Pancreas (tissue), 10 donors: ENCODE results near the gene GALNT17. TPM values are rescaled to one million over a fixed set of nuclear protein-coding genes. Genes with fewer than 3 reads are reported as not detected.

ENCODE experiments used
- ATAC-seq, 4 donors: fragments of 200-7000 bp; cut with Tn5 transposase; one replicate each; pipeline versions ENCODE4 v1.8.0 to v1.9.1; 2020; ENCODE audit warnings: mild to moderate bottlenecking in 4 of 4, moderate library complexity in 4 of 4
- DNase-seq, 6 donors: peaks; one replicate each; pipeline ENCODE4 v3.0.0-alpha.2; 2020
- FAIRE-seq: peaks from 2 replicates; lab custom pipeline; 2012; peaks lifted over from hg19 to GRCh38; lab: Jason Lieb, UNC
- H3K27ac ChIP-seq, 4 donors: fragments of 200-600 bp; sonication (generic); 1 replicate in 3 of 4; 2 replicates in 1 of 4; pipeline versions ENCODE4 v1.5.0 to v1.8.0; 2020
- H3K27me3 ChIP-seq, 4 donors: fragments of 200-600 bp; one replicate each; pipeline ENCODE4 v1.8.0; 2021
- H3K36me3 ChIP-seq, 3 donors: fragments of 200-600 bp; sonication (generic) in 1 of 3; one replicate each; pipeline versions ENCODE4 v1.5.0 to v1.8.0; 2020 to 2021
- H3K4me1 ChIP-seq, 3 donors: fragments of 200-600 bp; one replicate each; pipeline ENCODE4 v1.8.0; 2021
- H3K4me3 ChIP-seq, 4 donors: fragments of 200-600 bp; sonication (generic) in 2 of 4; one replicate each; pipeline versions ENCODE4 v1.5.0 to v1.8.0; 2020 to 2021
- H3K9me3 ChIP-seq, 4 donors: fragments of 200-600 bp; one replicate each; pipeline ENCODE4 v1.8.0; 2021
- WGBS, 2 donors: extraction: QIAGEN DNeasy Blood & Tissue Kit; methylation state at CpG; one replicate each; pipeline ENCODE4 v1.1.7; 2013; 5-methylcytosine and 5-hydroxymethylcytosine counted together
- intact Hi-C, 3 donors: fragments of 100-400 bp; cut with DNase I; formaldehyde crosslinking; loops; one replicate each; pipeline versions ENCODE4 v1.11.1 to v1.14.2; 2022
- polyA plus RNA-seq, 2 donors: library from polyadenylated mRNA; stranded (reverse); fragments of 200-250 nt; gene quantifications; one replicate each; pipeline ENCODE4 v1.2.3, GENCODE V29; 2013
- total RNA-seq, 6 donors: library from RNA; stranded (reverse); fragmentation: NEBNext Ultra II Directional in 4 of 6; extraction: Animal tissue kit (Norgen Biotek cat#: 25700) in 4 of 6; gene quantifications; one replicate each; pipeline versions ENCODE4 v1.2.1 to v1.2.4, GENCODE V29; 2021 to 2023
- TF ChIP-seq, protein P1 (sequence below), 4 donors: fragments of 200-600 bp; sonication (generic) in 3 of 4; IDR thresholded peaks; one replicate each; pipeline versions ENCODE4 v1.5.0 to v1.8.0; 2021; ENCODE audit warnings: antibody characterized with exemption in 4 of 4
- donor health status: healthy with polysubstance abuse.
- donor health status: DM: no; HTN: no; CAD: no; lungs with moderate emphysema.
- donor health status: DM: no; HTN: no; CAD: no.
- donor health status: control.
- donor health status: control.
- donor health status: Bipolar disorder and iron deficiency.
- donor health status: DM: yes; HTN: yes; CAD: no.
- donor health status: DM: no; HTN: no; CAD: no.
- donor health status: DM: no; HTN: no; CAD: no.
- donor health status: DM: yes; HTN: yes; CAD: no.

Gene GALNT17
- total and polyA plus RNA-seq, 8 donors, result 0.70 to 4.6 (median 2.9) TPM

DNA sequence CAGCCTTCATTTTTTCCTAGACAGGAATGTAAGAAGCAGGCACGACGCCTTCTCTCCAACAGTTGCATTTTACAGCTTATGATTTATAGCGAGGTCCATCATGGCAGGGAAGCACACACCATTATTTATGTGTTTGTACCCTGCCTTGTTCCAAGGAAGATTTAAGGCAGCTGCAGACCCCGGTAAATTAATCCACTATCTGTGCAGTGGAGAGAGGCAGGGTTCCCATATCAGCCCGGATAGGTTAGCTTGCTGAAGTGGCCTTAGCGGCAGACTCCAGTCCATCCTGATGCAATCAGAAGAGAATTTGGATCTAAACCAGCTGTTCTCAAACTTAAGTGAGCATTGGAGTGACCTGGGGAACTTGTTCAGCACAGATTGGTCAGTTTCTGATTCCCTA is 359.4 kb downstream of the GALNT17 start:
- ATAC-seq (no peak), DNase-seq (no peak), FAIRE-seq (no peak)
- Histone ChIP-seq H3K4me3 (no peak overlapping the region), H3K4me1 (no peaks in the 10 kb centered on the region), H3K27ac (no peak overlapping the region), H3K9me3 (no peaks in the 10 kb centered on the region), H3K36me3 (no peaks in the 10 kb centered on the region), H3K27me3 (no peaks in the 10 kb centered on the region)
- intact Hi-C loops, result no loop called here
- TF ChIP-seq, protein P1, sequence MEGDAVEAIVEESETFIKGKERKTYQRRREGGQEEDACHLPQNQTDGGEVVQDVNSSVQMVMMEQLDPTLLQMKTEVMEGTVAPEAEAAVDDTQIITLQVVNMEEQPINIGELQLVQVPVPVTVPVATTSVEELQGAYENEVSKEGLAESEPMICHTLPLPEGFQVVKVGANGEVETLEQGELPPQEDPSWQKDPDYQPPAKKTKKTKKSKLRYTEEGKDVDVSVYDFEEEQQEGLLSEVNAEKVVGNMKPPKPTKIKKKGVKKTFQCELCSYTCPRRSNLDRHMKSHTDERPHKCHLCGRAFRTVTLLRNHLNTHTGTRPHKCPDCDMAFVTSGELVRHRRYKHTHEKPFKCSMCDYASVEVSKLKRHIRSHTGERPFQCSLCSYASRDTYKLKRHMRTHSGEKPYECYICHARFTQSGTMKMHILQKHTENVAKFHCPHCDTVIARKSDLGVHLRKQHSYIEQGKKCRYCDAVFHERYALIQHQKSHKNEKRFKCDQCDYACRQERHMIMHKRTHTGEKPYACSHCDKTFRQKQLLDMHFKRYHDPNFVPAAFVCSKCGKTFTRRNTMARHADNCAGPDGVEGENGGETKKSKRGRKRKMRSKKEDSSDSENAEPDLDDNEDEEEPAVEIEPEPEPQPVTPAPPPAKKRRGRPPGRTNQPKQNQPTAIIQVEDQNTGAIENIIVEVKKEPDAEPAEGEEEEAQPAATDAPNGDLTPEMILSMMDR (IDR thresholded peaks at IDR 0.05), result no peak
- WGBS, 2 donors, result 91 to 94% methylated on average over 6 of the region's 6 CpGs

DNA sequence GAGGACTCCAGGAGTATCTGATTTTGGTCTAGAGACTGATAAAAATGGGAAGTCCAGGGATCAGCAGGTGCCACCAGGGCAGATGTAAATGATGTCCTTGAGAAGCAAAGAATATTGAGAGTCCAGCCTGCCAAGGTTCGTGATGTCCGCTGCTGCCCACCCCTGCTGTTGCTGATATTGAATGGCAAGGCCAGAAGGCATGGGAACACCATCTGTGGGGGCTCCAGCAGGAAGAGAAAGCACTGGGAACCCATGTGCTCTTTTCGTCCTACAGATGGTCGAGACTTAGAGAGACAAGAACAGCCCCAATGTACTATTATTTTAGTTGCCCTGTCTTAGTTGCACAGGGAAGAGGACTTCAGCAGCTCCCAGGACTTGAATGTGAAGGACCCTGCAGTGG is 363.9 kb downstream of the GALNT17 start:
- H3K27me3 ChIP-seq, result no peaks in the 10 kb centered on the region
- H3K36me3 ChIP-seq, result no peaks in the 10 kb centered on the region
- no peak for ATAC-seq
- no peaks in the 10 kb centered on the region for H3K4me1 ChIP-seq
- no peak overlapping the region for H3K4me3 ChIP-seq
- no peaks in the 10 kb centered on the region for H3K9me3 ChIP-seq
- intact Hi-C loops, result no loop called here
- H3K27ac ChIP-seq, result no peak overlapping the region
- WGBS, 2 donors, result 82 to 88% methylated on average over 4 of the region's 4 CpGs
- TF ChIP-seq, protein P1 (IDR thresholded peaks at IDR 0.05), result no peak
- DNase-seq, result no peak
- FAIRE-seq, result no peak

DNA sequence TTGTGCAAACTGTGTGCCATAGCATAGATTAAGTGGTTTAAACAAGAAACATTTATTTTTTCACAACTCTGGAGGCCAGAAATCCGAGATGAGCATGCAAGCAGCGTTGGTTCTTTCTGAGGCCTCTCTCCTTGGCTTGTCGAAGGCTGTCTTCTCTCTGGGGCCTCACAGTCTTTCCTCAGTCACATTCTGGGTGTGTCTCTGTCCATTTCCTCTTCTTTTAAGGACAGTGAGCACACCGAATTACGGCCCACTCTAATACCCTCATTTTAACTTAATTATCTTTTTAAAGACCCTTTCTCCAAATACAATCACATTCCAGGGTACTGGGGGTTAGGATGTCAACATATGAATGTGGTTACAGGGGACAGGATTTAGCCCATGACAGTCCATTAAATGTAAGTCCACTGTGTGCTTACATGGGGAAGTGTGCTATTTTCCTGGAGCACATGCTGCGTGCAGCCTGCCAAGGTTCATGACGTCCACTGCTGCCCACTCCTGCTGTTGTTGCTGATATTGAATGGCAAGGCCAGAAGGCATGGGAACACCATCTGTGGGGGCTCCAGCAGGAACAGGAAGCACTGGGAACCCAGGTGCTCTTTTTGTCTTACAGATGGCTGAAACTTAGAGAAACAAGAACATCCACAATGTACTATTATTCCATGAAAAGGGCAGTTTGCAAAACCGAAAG is 365.5 kb downstream of the GALNT17 start:
- no peak overlapping the region for H3K4me3 ChIP-seq
- no peaks in the 10 kb centered on the region for H3K36me3 ChIP-seq
- no peaks in the 10 kb centered on the region for H3K9me3 ChIP-seq
- 75 to 77% methylated on average over 8 of the region's 8 CpGs for WGBS, 2 donors
- ATAC-seq, result no peak
- FAIRE-seq, result no peak
- TF ChIP-seq, protein P1 (IDR thresholded peaks at IDR 0.05), result no peak
- H3K27ac ChIP-seq, result no peak overlapping the region
- H3K27me3 ChIP-seq, result no peaks in the 10 kb centered on the region
- intact Hi-C loops, result no loop called here
- H3K4me1 ChIP-seq, result no peaks in the 10 kb centered on the region
- DNase-seq, result no peak

DNA sequence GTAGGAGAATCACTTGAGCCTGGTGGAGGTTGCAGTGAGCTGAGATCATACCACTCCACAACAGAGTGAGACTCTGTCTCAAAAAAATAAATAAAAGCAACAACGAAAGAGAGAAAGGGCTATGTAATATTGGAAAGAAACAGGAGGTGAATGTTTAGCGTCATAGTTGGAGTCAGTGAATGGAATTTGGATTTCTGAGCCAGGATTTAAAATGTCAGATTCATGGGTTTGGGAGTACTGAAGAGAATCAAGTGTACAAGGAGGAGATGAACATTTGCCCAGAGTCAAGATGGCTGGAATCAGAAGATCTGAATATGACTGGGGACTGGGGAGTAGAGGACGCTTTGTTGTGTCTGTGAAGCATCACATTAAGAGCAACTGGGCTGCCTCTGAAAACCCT is 366.4 kb downstream of the GALNT17 start:
- no peak overlapping the region for H3K27ac ChIP-seq
- H3K36me3 ChIP-seq, result no peaks in the 10 kb centered on the region
- H3K4me1 ChIP-seq, result no peaks in the 10 kb centered on the region
- TF ChIP-seq, protein P1 (IDR thresholded peaks at IDR 0.05), result no peak
- no peaks in the 10 kb centered on the region for H3K27me3 ChIP-seq
- no peak overlapping the region for H3K4me3 ChIP-seq
- WGBS, 2 donors, result 80% methylated on average over 3 of the region's 3 CpGs
- intact Hi-C loops, result no loop called here
- no peak for FAIRE-seq
- DNase-seq, result no peak
- ATAC-seq, result no peak
- no peaks in the 10 kb centered on the region for H3K9me3 ChIP-seq

DNA sequence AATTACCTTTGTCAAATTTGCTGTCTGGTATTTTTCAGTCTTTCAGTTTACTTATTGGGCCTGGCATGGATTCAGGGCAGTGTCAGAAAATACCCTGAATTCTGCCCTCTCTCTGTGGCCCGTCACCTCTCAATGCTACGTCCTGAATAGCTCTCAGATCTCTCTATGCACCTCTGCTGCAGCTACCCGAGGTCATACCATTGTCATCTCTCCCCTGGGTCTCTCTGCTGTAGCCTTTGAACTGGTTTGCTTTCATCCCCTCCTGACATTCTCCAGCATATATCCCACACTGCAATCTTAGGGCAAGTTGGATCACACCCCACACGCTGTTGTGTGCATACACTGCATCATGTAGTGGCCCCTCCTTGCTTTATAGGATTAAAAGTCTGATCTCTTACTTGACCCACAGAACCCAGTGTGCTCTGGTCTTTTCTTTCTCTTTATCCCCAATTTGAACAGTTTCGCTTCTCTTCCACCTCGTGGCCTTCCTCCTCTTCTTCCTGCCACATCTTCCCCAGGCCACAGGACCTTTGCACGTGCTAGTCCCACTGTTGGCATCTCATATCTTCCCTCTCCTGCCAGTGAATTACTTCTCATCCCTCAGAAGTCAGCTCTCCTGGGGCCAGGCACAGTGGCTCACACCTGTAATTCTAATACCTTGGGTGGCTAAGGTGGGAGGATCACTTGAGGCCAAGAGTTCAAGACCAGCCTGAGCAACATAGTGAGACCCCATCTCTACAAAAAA is 372.9 kb downstream of the GALNT17 start:
- intact Hi-C loops, result no loop called here
- Histone ChIP-seq H3K27ac (no peak overlapping the region), H3K36me3 (no peaks in the 10 kb centered on the region), H3K9me3 (no peaks in the 10 kb centered on the region), H3K27me3 (no peaks in the 10 kb centered on the region), H3K4me1 (no peaks in the 10 kb centered on the region), H3K4me3 (no peak overlapping the region)
- TF ChIP-seq, protein P1 (IDR thresholded peaks at IDR 0.05), result no peak
- DNase-seq (no peak), ATAC-seq (no peak), FAIRE-seq (no peak)
- 85 to 88% methylated on average over 7 of the region's 7 CpGs for WGBS, 2 donors
